GM12874 (cell line): Measurements from ENCODE around the gene SND1.

Source experiments
- TF ChIP-seq, protein P1 (sequence below): IDR thresholded peaks from 2 replicates; pipeline ENCODE4 v1.5.1; 2011; ENCODE audit warnings: low read depth, mild to moderate bottlenecking, control low read depth, low read length, moderate library complexity; ENCODE audit not compliant: insufficient read depth

SND1 gene

DNA sequence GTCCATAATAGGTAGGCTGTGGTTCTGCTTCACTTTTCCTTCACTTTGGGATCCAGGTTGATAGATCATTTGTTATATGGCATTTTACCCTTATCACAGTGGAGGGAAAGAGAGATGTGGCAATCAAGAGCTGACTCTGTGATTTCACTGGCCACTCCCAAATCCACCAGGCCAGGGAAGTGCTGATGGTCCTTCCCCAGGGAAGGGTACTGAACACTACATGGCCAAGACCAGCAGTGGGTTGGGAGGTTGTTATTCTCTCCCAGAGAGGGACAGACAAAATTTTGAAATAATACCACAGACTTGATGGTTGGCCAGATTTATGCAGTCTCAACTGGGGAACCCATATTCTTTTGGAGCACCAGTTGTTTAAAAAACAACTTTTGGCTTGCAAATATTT is 102.5 kb downstream of the SND1 start:
- TF ChIP-seq, protein P1, sequence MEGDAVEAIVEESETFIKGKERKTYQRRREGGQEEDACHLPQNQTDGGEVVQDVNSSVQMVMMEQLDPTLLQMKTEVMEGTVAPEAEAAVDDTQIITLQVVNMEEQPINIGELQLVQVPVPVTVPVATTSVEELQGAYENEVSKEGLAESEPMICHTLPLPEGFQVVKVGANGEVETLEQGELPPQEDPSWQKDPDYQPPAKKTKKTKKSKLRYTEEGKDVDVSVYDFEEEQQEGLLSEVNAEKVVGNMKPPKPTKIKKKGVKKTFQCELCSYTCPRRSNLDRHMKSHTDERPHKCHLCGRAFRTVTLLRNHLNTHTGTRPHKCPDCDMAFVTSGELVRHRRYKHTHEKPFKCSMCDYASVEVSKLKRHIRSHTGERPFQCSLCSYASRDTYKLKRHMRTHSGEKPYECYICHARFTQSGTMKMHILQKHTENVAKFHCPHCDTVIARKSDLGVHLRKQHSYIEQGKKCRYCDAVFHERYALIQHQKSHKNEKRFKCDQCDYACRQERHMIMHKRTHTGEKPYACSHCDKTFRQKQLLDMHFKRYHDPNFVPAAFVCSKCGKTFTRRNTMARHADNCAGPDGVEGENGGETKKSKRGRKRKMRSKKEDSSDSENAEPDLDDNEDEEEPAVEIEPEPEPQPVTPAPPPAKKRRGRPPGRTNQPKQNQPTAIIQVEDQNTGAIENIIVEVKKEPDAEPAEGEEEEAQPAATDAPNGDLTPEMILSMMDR, result no peak

DNA sequence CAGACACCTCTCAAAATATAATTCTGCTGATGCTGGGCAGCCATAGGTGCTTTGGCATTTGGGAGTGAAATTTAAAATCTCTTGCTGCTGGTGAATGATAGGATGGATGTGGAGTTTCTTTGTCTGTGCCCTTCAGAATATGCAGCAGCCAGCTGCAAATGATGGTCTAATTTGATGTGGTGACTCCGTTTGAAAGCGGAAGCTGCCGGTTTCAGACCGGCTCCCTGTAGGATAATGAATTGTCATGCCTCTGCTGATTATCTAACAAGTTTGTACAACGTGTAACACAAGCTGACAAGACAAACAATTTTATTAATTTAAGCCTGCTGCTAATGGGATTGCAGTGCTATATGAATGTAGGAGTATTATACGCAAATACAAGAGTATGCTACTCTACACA is 103.5 kb downstream of the SND1 start:
- TF ChIP-seq, protein P1, result no peak

DNA sequence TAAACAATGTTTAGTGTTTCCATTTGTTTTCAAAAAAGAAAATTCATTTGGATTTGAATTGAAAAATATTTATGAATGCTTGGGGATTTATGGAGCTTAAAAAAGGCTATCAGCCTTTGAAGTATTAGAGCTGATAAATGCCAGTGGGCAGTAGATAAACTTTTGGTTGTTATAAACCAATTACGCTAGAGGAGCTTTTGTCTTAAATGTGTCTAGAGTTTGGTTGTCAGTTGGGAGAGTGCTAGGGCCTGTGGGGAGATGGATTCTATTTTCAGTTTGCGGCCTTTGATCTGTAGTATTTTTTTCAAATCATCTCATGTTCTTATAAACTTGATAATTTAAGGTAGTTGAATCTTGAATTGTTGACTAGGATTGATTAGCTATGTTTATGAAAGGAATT is 104.0 kb downstream of the SND1 start:
- TF ChIP-seq, protein P1, result no peak

DNA sequence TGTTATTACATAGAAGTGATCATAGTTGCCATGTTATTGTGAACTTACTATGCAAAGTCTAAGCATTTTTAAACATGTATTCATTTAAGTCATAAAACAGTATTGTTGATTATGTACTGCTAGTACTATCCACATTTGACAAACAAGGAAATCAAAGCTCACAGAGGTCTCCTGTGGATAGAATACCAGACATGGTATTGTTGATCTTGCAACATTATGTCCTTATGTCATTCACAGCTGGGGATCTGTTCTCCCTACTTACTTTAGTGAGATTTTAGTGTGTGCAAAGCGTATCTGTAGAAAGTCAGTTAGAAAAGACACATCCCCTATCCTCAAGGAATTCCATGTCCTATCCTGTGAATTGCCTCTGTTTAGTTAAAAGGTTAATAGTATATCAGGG is 106.1 kb downstream of the SND1 start:
- TF ChIP-seq, protein P1, result no peak

DNA sequence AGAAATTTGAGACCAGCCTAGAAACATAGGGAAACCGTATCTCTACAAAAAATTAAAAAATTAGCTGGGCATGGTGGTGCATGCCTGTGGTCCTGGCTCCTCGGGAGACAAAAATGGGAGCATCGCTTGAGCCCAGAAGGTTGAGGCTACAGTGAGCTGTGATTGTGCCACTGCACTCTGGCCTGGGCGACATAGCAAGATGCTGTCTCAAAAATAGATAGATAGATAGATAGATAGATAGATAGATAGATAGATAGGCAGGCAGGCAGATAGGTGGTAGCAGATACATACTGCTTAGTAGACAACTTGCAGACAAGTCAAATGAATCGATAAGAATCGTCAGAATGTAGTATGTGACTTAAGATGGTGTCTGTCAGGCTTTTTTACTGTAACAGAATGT is 106.9 kb downstream of the SND1 start:
- TF ChIP-seq, protein P1, result no peak

DNA sequence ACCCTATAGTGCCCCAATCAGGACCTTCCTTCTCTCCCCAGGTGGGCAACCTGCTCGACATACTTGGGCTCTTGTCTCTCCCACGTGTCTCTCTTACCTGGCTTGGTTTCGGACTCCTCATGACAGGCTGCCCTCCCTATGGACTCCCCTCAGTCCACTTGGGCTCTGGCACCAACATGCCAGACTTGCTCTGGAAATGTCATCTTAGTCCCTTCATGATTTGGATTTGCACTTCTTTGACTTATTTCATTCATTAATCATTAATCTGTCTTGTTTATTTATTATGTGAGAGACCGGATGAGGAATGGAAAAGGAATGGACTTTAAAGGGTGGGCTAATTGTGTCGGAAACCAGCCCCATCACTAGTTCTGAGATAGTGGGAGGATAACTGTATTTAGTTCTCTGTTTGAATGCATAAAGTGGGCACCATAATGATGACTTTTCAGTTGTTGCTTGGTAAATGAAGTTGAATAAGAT is 108.0 kb downstream of the SND1 start:
- TF ChIP-seq, protein P1, result no peak

DNA sequence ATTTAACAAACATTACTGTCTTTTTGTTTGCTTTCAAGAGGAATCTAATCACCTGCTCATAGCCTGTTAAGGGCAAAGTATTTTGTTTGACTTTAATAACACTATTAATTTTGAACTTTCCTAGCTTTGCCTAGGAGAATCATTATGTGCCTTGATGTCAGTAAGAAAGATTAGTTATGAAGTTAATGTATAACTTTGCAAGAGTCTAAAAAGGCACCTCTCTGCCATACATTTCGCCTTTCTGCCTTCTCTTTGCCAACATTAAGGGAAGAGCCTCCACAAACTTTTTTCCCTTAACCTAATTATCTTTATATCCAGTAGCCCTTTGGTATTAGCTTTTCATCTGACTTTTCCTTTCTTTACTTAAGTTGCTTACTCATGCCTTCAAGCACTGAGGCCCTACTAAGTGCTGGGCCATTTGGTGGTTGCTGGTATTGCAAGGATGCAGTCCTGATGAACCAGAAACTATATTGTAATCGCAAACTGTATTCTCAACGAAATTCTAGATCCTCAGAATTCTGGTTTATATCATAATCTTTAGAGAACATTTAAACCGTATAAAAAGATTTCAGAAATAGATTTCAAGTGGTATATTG is 108.5 kb downstream of the SND1 start:
- TF ChIP-seq, protein P1, result no peak
